ENCODE data around the gene NRL. TPM values are rescaled to one million over a fixed set of nuclear protein-coding genes. Genes with fewer than 3 reads are reported as not detected.

The NRL gene
- total RNA-seq, 2 donors from 2014 or later: 2.5 to 5.0 TPM

GRCh38 chr14:24087004-24087403 lies 27.7 kb downstream of the NRL start:
- no peak overlapping the region for H3K4me3 ChIP-seq
- no peaks in the 10 kb centered on the region for H3K36me3 ChIP-seq
- DNase-seq (ENCODE audit: low spot score): no peak
- TF ChIP-seq, protein P1, sequence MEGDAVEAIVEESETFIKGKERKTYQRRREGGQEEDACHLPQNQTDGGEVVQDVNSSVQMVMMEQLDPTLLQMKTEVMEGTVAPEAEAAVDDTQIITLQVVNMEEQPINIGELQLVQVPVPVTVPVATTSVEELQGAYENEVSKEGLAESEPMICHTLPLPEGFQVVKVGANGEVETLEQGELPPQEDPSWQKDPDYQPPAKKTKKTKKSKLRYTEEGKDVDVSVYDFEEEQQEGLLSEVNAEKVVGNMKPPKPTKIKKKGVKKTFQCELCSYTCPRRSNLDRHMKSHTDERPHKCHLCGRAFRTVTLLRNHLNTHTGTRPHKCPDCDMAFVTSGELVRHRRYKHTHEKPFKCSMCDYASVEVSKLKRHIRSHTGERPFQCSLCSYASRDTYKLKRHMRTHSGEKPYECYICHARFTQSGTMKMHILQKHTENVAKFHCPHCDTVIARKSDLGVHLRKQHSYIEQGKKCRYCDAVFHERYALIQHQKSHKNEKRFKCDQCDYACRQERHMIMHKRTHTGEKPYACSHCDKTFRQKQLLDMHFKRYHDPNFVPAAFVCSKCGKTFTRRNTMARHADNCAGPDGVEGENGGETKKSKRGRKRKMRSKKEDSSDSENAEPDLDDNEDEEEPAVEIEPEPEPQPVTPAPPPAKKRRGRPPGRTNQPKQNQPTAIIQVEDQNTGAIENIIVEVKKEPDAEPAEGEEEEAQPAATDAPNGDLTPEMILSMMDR (IDR thresholded peaks at IDR 0.05): no peak
- H3K9me3 ChIP-seq: no peaks in the 10 kb centered on the region
- H3K27ac ChIP-seq: no peak overlapping the region
- no peaks in the 10 kb centered on the region for H3K27me3 ChIP-seq
- H3K4me1 ChIP-seq: no peaks in the 10 kb centered on the region

DNA sequence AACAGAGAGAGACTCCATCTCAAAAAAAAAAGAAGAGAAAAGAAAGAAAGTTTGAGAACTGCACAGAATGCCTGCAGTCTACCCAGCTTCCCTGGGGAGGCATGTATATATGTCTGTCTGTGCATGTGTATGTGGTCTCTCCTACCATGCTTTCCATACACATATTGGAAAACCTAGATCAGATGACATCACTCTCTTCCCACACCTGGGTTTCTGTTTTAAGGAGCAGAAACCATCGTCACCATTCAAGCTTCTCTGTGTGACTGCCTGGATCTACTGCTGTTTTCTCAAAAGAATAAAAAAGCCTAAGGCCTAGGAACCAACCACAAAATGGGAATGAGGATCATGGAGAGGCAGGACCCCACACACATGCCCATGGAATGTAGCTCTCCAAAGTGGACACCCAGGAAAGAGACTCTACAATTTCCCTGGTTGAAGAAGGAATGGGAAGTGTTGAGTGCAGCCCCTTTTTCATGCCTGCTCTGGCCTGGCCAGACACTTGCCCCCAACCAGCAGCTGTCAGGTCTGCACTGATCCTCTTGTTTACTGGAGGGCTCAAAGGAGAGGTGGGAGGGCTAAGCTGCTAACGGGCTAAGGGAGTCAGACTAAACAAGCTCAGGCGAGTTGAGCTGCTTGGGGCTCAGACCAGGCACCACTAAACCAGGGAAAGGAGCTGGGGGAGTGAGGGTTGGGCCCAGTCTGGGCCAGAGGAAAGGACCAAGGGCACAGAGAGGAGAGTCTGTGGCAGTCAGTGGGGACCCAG lies 28.4 kb downstream of the NRL start:
- TF ChIP-seq, protein P1 (IDR thresholded peaks at IDR 0.05): no peak
- H3K4me3 ChIP-seq: no peak overlapping the region
- no peaks in the 10 kb centered on the region for H3K9me3 ChIP-seq
- H3K27me3 ChIP-seq: no peaks in the 10 kb centered on the region
- no peaks in the 10 kb centered on the region for H3K36me3 ChIP-seq
- peaks cover 0 to 5% of the 10 kb centered on the region in 2 donors for H3K4me1 ChIP-seq
- H3K27ac ChIP-seq: no peak overlapping the region
- no peak for DNase-seq (ENCODE audit: low spot score)

DNA sequence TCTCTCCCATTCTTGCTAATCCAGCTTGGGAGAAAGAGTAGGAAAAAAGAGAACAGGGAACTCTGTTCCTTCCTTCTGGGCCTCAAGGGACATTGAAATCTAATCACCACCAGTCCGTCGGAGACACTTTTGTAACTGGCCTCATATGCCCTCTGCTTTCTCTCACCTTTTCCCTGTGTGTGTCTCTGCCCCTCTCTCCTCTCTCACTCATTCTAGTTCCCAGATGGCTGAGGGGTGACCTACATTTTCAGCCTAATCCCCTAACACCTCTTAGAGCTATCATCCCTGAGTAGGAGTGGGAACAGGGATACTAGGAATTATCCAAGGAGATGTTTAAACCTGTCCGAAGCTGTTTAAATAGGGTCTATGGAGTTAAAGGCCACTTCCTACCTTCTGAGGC lies 29.5 kb downstream of the NRL start:
- H3K4me1 ChIP-seq: peaks cover 0 to 14% of the 10 kb centered on the region in 2 donors
- TF ChIP-seq, protein P1 (IDR thresholded peaks at IDR 0.05): no peak
- DNase-seq (ENCODE audit: low spot score): no peak

GRCh38 chr14:24084440-24084839 lies 30.3 kb downstream of the NRL start:
- H3K27ac ChIP-seq: no peak overlapping the region
- DNase-seq (ENCODE audit: low spot score): no peak
- TF ChIP-seq, protein P1 (IDR thresholded peaks at IDR 0.05): no peak

More for the DNA sequence above, 29.5 kb downstream of the NRL start:
- H3K36me3 ChIP-seq: no peaks in the 10 kb centered on the region
- no peaks in the 10 kb centered on the region for H3K27me3 ChIP-seq
- H3K4me3 ChIP-seq: no peak overlapping the region
- no peak overlapping the region for H3K27ac ChIP-seq
- no peaks in the 10 kb centered on the region for H3K9me3 ChIP-seq

DNA sequence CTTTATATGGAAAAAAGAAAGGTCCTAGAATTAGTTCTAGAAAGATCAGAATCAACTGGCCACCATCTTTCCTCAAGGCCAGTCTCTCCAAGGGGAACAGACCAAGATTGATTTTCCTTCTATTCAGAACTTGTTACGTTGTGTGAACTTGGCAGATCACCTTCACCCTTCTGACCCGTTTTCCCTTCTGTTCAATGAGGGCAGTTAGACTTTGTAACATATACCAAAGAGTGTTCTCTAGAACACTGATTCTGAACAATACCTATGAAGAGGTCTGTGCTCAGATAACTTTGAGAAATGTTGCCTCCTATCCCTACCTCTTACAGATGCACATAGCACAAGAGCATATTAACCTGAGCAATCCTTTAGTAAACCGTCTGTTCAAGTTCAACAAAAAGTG lies 31.3 kb downstream of the NRL start:
- Histone ChIP-seq H3K27ac (no peak overlapping the region), H3K4me3 (no peak overlapping the region), H3K9me3 (no peaks in the 10 kb centered on the region), H3K4me1 (peaks cover 0 to 14% of the 10 kb centered on the region in 2 donors), H3K36me3 (no peaks in the 10 kb centered on the region), H3K27me3 (no peaks in the 10 kb centered on the region)
- TF ChIP-seq, protein P1 (IDR thresholded peaks at IDR 0.05): no peak
- DNase-seq (ENCODE audit: low spot score): no peak

More at GRCh38 chr14:24084440-24084839, 30.3 kb downstream of the NRL start:
- H3K4me3 ChIP-seq: no peak overlapping the region
- peaks cover 0 to 14% of the 10 kb centered on the region in 2 donors for H3K4me1 ChIP-seq
- H3K27me3 ChIP-seq: no peaks in the 10 kb centered on the region
- no peaks in the 10 kb centered on the region for H3K36me3 ChIP-seq
- H3K9me3 ChIP-seq: no peaks in the 10 kb centered on the region
